Brain microvascular endothelial cell (primary cell): Measurements from ENCODE around the gene ARHGEF19.

Experiments
- DNase-seq: peaks from one replicate; pipeline ENCODE4 v3.0.0-alpha.2; 2020
- H3K27ac ChIP-seq: fragments of 250-450 bp; sonication (Bioruptor Pico); 2 replicates; pipeline ENCODE4 v1.5.1; 2020; ENCODE audit warnings: mild to moderate bottlenecking, moderate library complexity
- H3K27me3 ChIP-seq: fragments of 250-450 bp; sonication (Bioruptor Pico); replicated peaks from 2 replicates; pipeline ENCODE4 v1.5.1; 2020; ENCODE audit warnings: mild to moderate bottlenecking
- H3K36me3 ChIP-seq: fragments of 250-450 bp; sonication (Bioruptor Pico); replicated peaks from 2 replicates; pipeline ENCODE4 v1.5.1; 2020; ENCODE audit warnings: mild to moderate bottlenecking
- H3K4me3 ChIP-seq: 2 replicates; pipeline ENCODE4 v1.5.1; 2011; ENCODE audit warnings: low read depth, mild to moderate bottlenecking, control low read depth, low read length, moderate library complexity
- CTCF ChIP-seq: IDR thresholded peaks from 2 replicates; pipeline ENCODE4 v1.5.1; 2011; ENCODE audit warnings: low read depth, mild to moderate bottlenecking, moderate library complexity, low read length, control low read depth, inconsistent platforms; ENCODE audit errors: missing control alignments
- in situ Hi-C: cut with HindIII; loops from 2 replicates; pipeline ENCODE4 v1.10.0; 2017; ENCODE audit warnings: low sequenced_read_pairs, low pct_ligation_motif_present

The ARHGEF19 gene

GRCh38 chr1:16256478-16256877 is 44.0 kb upstream of the ARHGEF19 start:
- no peaks in the 10 kb centered on the region for H3K27me3 ChIP-seq
- in situ Hi-C loops: no loop called here
- no peak for DNase-seq
- no peak overlapping the region for H3K27ac ChIP-seq
- peaks cover 6% of the 10 kb centered on the region for H3K36me3 ChIP-seq
- H3K4me3 ChIP-seq: no peak overlapping the region
- no peak for TF ChIP-seq CTCF

GRCh38 chr1:16254263-16254928 is 41.9 kb upstream of the ARHGEF19 start:
- H3K27ac ChIP-seq: no peak overlapping the region
- no peaks in the 10 kb centered on the region for H3K27me3 ChIP-seq
- in situ Hi-C loops: no loop called here
- DNase-seq: no peak
- H3K4me3 ChIP-seq: no peak overlapping the region
- peaks cover 16% of the 10 kb centered on the region for H3K36me3 ChIP-seq
- TF ChIP-seq CTCF: no peak

GRCh38 chr1:16253332-16253922 is 41.0 kb upstream of the ARHGEF19 start:
- H3K36me3 ChIP-seq: peaks cover 16% of the 10 kb centered on the region

GRCh38 chr1:16252912-16253311 is 40.5 kb upstream of the ARHGEF19 start:
- no peak for DNase-seq
- Histone ChIP-seq H3K27me3 (no peaks in the 10 kb centered on the region), H3K27ac (no peak overlapping the region), H3K36me3 (peaks cover 16% of the 10 kb centered on the region), H3K4me3 (no peak overlapping the region)
- no peak for TF ChIP-seq CTCF
- in situ Hi-C loops: no loop called here

More at GRCh38 chr1:16253332-16253922, 41.0 kb upstream of the ARHGEF19 start:
- Histone ChIP-seq H3K27me3 (no peaks in the 10 kb centered on the region), H3K4me3 (no peak overlapping the region), H3K27ac (no peak overlapping the region)
- in situ Hi-C loops: no loop called here
- DNase-seq: no peak
- TF ChIP-seq CTCF: no peak

- in situ Hi-C loops: no loop called here
- peaks cover 16% of the 10 kb centered on the region for H3K36me3 ChIP-seq
- no peak overlapping the region for H3K4me3 ChIP-seq
- no peaks in the 10 kb centered on the region for H3K27me3 ChIP-seq
- H3K27ac ChIP-seq: no peak overlapping the region
- no peak for TF ChIP-seq CTCF
- DNase-seq: no peak
These were observed 38.9 kb upstream of the ARHGEF19 start for GRCh38 chr1:16251381-16251780.
